SU-DHL-6 (cell line): ENCODE measurements around the gene TMEM167A.

ENCODE experiments used
- H2AFZ ChIP-seq: fragments of 200-600 bp; sonication (generic); 2 replicates; pipeline ENCODE4 v1.6.1; 2014; ENCODE audit warnings: low read depth, mild to moderate bottlenecking, moderate library complexity, mixed read lengths, antibody characterized with exemption, low read length; ENCODE audit not compliant: severe bottlenecking
- H3F3A ChIP-seq: fragments of 200-600 bp; shearing (Covaris generic); 2 replicates; pipeline ENCODE4 v1.6.0; 2016; ENCODE audit warnings: antibody characterized with exemption, mild to moderate bottlenecking; ENCODE audit not compliant: insufficient read depth
- H3K27ac ChIP-seq: fragments of 200-600 bp; sonication (generic); 2 replicates; pipeline ENCODE4 v1.5.1; 2016; ENCODE audit warnings: low read depth, mild to moderate bottlenecking, low read length, moderate library complexity, mixed read lengths
- H3K27me3 ChIP-seq: fragments of 200-600 bp; sonication (generic), shearing (Covaris generic); 2 replicates; pipeline ENCODE4 v1.6.0; 2014; ENCODE audit warnings: mild to moderate bottlenecking, low read length
- H3K36me3 ChIP-seq: fragments of 200-600 bp; sonication (generic); 2 replicates; pipeline ENCODE4 v1.6.1; 2014; ENCODE audit warnings: mild to moderate bottlenecking, low read length, mixed read lengths
- H3K4me2 ChIP-seq: fragments of 300-600, 200-600 bp; shearing (Covaris generic), sonication (generic); 2 replicates; pipeline ENCODE4 v1.6.0; 2014; ENCODE audit warnings: low read length, low read depth, mild to moderate bottlenecking; ENCODE audit not compliant: poor library complexity, severe bottlenecking
- H3K4me3 ChIP-seq: fragments of 200-600 bp; sonication (generic); 2 replicates; pipeline ENCODE4 v1.5.1; 2014; ENCODE audit warnings: antibody characterized with exemption, low read length, mild to moderate bottlenecking, mixed read lengths; ENCODE audit not compliant: insufficient read depth, poor library complexity, severe bottlenecking
- H3K79me2 ChIP-seq: fragments of 200-600 bp; sonication (generic); 2 replicates; pipeline ENCODE4 v1.6.1; 2014; ENCODE audit warnings: mild to moderate bottlenecking, low read length, moderate library complexity; ENCODE audit not compliant: insufficient read depth
- H3K9ac ChIP-seq: fragments of 200-600 bp; sonication (generic); 2 replicates; pipeline ENCODE4 v1.7.0; 2014; ENCODE audit warnings: mild to moderate bottlenecking, low read length
- H3K9me2 ChIP-seq: fragments of 200-600 bp; sonication (generic); replicated peaks from 2 replicates; pipeline ENCODE4 v1.6.1; 2014; ENCODE audit warnings: low read length; ENCODE audit not compliant: insufficient read depth
- H3K9me3 ChIP-seq: fragments of 200-600 bp; sonication (generic); 2 replicates; pipeline ENCODE4 v1.6.1; 2014; ENCODE audit warnings: low read length, mixed read lengths; ENCODE audit not compliant: insufficient read depth
- H4K20me1 ChIP-seq: fragments of 200-600 bp; sonication (generic); 2 replicates; pipeline ENCODE4 v1.6.1; 2014; ENCODE audit warnings: low read depth, mild to moderate bottlenecking, antibody characterized with exemption, low read length, moderate library complexity, mixed read lengths
- CTCF ChIP-seq: fragments of 200-600 bp; sonication (generic); IDR thresholded peaks from one replicate; pipeline ENCODE4 v1.5.1; 2017; ENCODE audit warnings: antibody characterized with exemption, mild to moderate bottlenecking, low read length, moderate library complexity; ENCODE audit not compliant: insufficient read depth, poor library complexity, severe bottlenecking
- EZH2phosphoT487 ChIP-seq: fragments of 200-600 bp; sonication (generic), shearing (Covaris generic); conservative IDR thresholded peaks from 2 replicates; pipeline ENCODE4 v1.6.1; 2018; ENCODE audit warnings: mild to moderate bottlenecking, antibody characterized with exemption, low read length, moderate library complexity, mixed read lengths

TMEM167A gene

GRCh38 chr5:83048811-83049210 lies 28.4 kb downstream of the TMEM167A start:
- Histone ChIP-seq H3K9me3 (no peaks in the 10 kb centered on the region), H3F3A (no peaks in the 10 kb centered on the region), H3K4me3 (no peak overlapping the region), H3K79me2 (no peaks in the 10 kb centered on the region), H4K20me1 (no peaks in the 10 kb centered on the region), H3K27me3 (no peaks in the 10 kb centered on the region), H3K36me3 (peaks cover 3% of the 10 kb centered on the region; the same call in 1 of the 2 replicates), H3K4me2 (no peak overlapping the region), H3K9me2 (no peaks in the 10 kb centered on the region), H3K27ac (no peak overlapping the region), H2AFZ (no peak overlapping the region), H3K9ac (no peak overlapping the region)
- TF ChIP-seq EZH2phosphoT487 (no peak), CTCF (no peak)

GRCh38 chr5:83048277-83048676 lies 28.9 kb downstream of the TMEM167A start:
- Histone ChIP-seq H2AFZ (no peak overlapping the region), H3K9ac (no peak overlapping the region), H3K27ac (no peak overlapping the region), H3K79me2 (no peaks in the 10 kb centered on the region), H3K4me3 (no peak overlapping the region), H4K20me1 (no peaks in the 10 kb centered on the region), H3K4me2 (no peak overlapping the region), H3K27me3 (no peaks in the 10 kb centered on the region), H3K9me3 (no peaks in the 10 kb centered on the region), H3K36me3 (peaks cover 3% of the 10 kb centered on the region; the same call in 1 of the 2 replicates), H3K9me2 (no peaks in the 10 kb centered on the region), H3F3A (no peaks in the 10 kb centered on the region)
- no peak for TF ChIP-seq CTCF
- no peak for TF ChIP-seq EZH2phosphoT487

GRCh38 chr5:83044926-83045325 lies 32.3 kb downstream of the TMEM167A start:
- no peak overlapping the region for H3K9ac ChIP-seq
- no peak overlapping the region for H2AFZ ChIP-seq
- H3F3A ChIP-seq: no peaks in the 10 kb centered on the region
- H3K9me3 ChIP-seq: no peaks in the 10 kb centered on the region
- TF ChIP-seq CTCF (no peak), EZH2phosphoT487 (no peak)
- H3K79me2 ChIP-seq: no peaks in the 10 kb centered on the region
- no peaks in the 10 kb centered on the region for H3K27me3 ChIP-seq
- H3K4me3 ChIP-seq: no peak overlapping the region
- no peak overlapping the region for H3K4me2 ChIP-seq
- no peaks in the 10 kb centered on the region for H4K20me1 ChIP-seq
- no peaks in the 10 kb centered on the region for H3K36me3 ChIP-seq
- no peaks in the 10 kb centered on the region for H3K9me2 ChIP-seq
- no peak overlapping the region for H3K27ac ChIP-seq

- Histone ChIP-seq H4K20me1 (no peaks in the 10 kb centered on the region), H3K27me3 (no peaks in the 10 kb centered on the region), H3F3A (no peaks in the 10 kb centered on the region), H3K9me3 (no peaks in the 10 kb centered on the region), H3K36me3 (no peaks in the 10 kb centered on the region), H3K27ac (no peak overlapping the region), H3K79me2 (no peaks in the 10 kb centered on the region), H3K9me2 (no peaks in the 10 kb centered on the region), H3K9ac (no peak overlapping the region), H3K4me3 (no peak overlapping the region), H2AFZ (no peak overlapping the region), H3K4me2 (no peak overlapping the region)
- TF ChIP-seq EZH2phosphoT487 (no peak), CTCF (no peak)
Observed at GRCh38 chr5:83042507-83042906, 34.7 kb downstream of the TMEM167A start.
